ENCODE results near the gene ETFBKMT. TPM values are rescaled to one million over a fixed set of nuclear protein-coding genes. Genes with fewer than 3 reads are reported as not detected.

Gene ETFBKMT
- total RNA-seq, 1 experiment from 2014 or later = 0.58 TPM

- no TSS peak for BruUV-seq (replicated peaks)
- ChIA-PET POLR2A (ENCODE audit: unreplicated experiment) (no interaction called here), CTCF (interaction anchor here (0.6 kb wide), 1 partner anchor 130 kb away, joined by 3 read pairs; no protein-coding TSS in a partner anchor)
- Histone ChIP-seq H4K20me1 (ENCODE audit: low read length) (no peaks in the 10 kb centered on the region), H3K27ac (ENCODE audit: low read length) (no peak overlapping the region), H3K36me3 (ENCODE audit: low read depth, low read length) (no peaks in the 10 kb centered on the region), H3K9me3 (ENCODE audit: low read length) (no peaks in the 10 kb centered on the region), H3K27me3 (ENCODE audit: low read length) (no peaks in the 10 kb centered on the region), H3K79me2 (ENCODE audit: low read length) (no peaks in the 10 kb centered on the region), H2AFZ (ENCODE audit: low read length) (no peak overlapping the region), H3K4me2 (ENCODE audit: low read length) (no peak overlapping the region), H3K4me3 (ENCODE audit: low read length) (no peak overlapping the region), H3K9me2 (replicated peaks; ENCODE audit: low read length) (no peaks in the 10 kb centered on the region), H3F3A (ENCODE audit: low read length, unreplicated experiment) (no peaks in the 10 kb centered on the region), H3K9ac (ENCODE audit: low read length) (no peak overlapping the region), H3K4me1 (ENCODE audit: insufficient read depth, low read length) (peaks cover 8% of the 10 kb centered on the region)
- no peak for ATAC-seq
- TF ChIP-seq EZH2 (IDR thresholded peaks at IDR 0.05; ENCODE audit: low read length, unreplicated experiment) (no peak), EZH2phosphoT487 (IDR thresholded peaks at IDR 0.05; ENCODE audit: borderline replicate concordance, low read length) (no peak), CTCF (conservative IDR thresholded peaks at IDR 0.05; ENCODE audit: low read depth, low read length) (no peak)
- no peak for DNase-seq
- intact Hi-C loops (cut with micrococcal nuclease) = loop anchor here (5.0 to 10.0 kb wide), 3 partner anchors 309 to 1099 kb away; partner anchors contain the start of gene YARS2
Measured at GRCh38 chr12:31655792-31656191, 3.7 kb upstream of the ETFBKMT start.

GRCh38 chr12:31658471-31659086 is 909 bp upstream of the ETFBKMT start:
- intact Hi-C loops (cut with micrococcal nuclease) = loop anchor here (2.0 to 10.0 kb wide), 5 partner anchors 70 to 1096 kb away; partner anchors contain the start of genes AMN1 and YARS2
- no peak for ATAC-seq
- CTCF ChIA-PET = no interaction called here

More at GRCh38 chr12:31658471-31659086, 909 bp upstream of the ETFBKMT start:
- POLR2A ChIA-PET (ENCODE audit: unreplicated experiment) = no interaction called here
- no TSS peak for BruUV-seq (replicated peaks)
- Histone ChIP-seq H4K20me1 (ENCODE audit: low read length) (no peaks in the 10 kb centered on the region), H3K9ac (ENCODE audit: low read length) (peak overlapping the region; percentile 84), H2AFZ (ENCODE audit: low read length) (peak overlapping the region; percentile 100), H3K4me1 (ENCODE audit: insufficient read depth, low read length) (peaks cover 8% of the 10 kb centered on the region), H3K36me3 (ENCODE audit: low read depth, low read length) (no peaks in the 10 kb centered on the region), H3K27ac (ENCODE audit: low read length) (peak overlapping the region; percentile 72; the same call in 1 of the 2 replicates), H3K4me2 (ENCODE audit: low read length) (peak overlapping the region; percentile 99), H3K79me2 (ENCODE audit: low read length) (no peaks in the 10 kb centered on the region), H3F3A (ENCODE audit: low read length, unreplicated experiment) (no peaks in the 10 kb centered on the region), H3K4me3 (ENCODE audit: low read length) (peak overlapping the region; percentile 100), H3K27me3 (ENCODE audit: low read length) (no peaks in the 10 kb centered on the region), H3K9me2 (replicated peaks; ENCODE audit: low read length) (no peaks in the 10 kb centered on the region), H3K9me3 (ENCODE audit: low read length) (no peaks in the 10 kb centered on the region)
- no peak for TF ChIP-seq CTCF (conservative IDR thresholded peaks at IDR 0.05; ENCODE audit: low read depth, low read length)
- TF ChIP-seq EZH2phosphoT487 (IDR thresholded peaks at IDR 0.05; ENCODE audit: borderline replicate concordance, low read length) = no peak
- TF ChIP-seq EZH2 (IDR thresholded peaks at IDR 0.05; ENCODE audit: low read length, unreplicated experiment) = no peak
- no peak for DNase-seq
